GM12878 (cell line): Measurements from ENCODE around the gene CHL1. TPM values are rescaled to one million over a fixed set of nuclear protein-coding genes. Genes with fewer than 3 reads are reported as not detected.

ENCODE experiments used
- ATAC-seq: fragments of 200-7000 bp; cut with Tn5 transposase; 3 replicates; pipeline ENCODE4 v1.9.1; 2020; ENCODE audit warnings: mild to moderate bottlenecking, moderate library complexity
- BruUV-seq: library from RNA; stranded (reverse); fragments of 400-500 nt; replicated peaks from 2 replicates; lab custom pipeline; 2021; lab: Mats Ljungman, UMichigan
- CTCF ChIA-PET: fragments of 300-600 bp; sonication (Branson Sonifier 250); formaldehyde crosslinking; extraction: SDS; loops from one replicate; lab custom pipeline; 2021; ENCODE audit warnings: inconsistent platforms; lab: Yijun Ruan, JAX
- POLR2A ChIA-PET: fragments of 350-600 bp; formaldehyde crosslinking; extraction: SDS; loops from one replicate; lab custom pipeline; 2021; ENCODE audit warnings: inconsistent platforms; lab: Charles Lee
- RAD21 ChIA-PET: fragments of 300-600 bp; sonication (Branson Sonifier 250); formaldehyde crosslinking; loops from one replicate; lab custom pipeline; 2023; ENCODE audit warnings: antibody characterized with exemption; ENCODE audit not compliant: unreplicated experiment; lab: Charles Lee
- SMC1A ChIA-PET: fragments of 300-600 bp; sonication (Branson Sonifier 250); formaldehyde crosslinking; loops from one replicate; lab custom pipeline; 2023; ENCODE audit not compliant: unreplicated experiment, uncharacterized antibody; lab: Charles Lee
- DNase-seq: peaks from one replicate; pipeline ENCODE4 v3.0.0-alpha.2; 2011; ENCODE audit warnings: low read depth, low spot score
- FAIRE-seq: peaks from 3 replicates; lab custom pipeline; 2011; peaks lifted over from hg19 to GRCh38; lab: Jason Lieb, UNC
- H2AFZ ChIP-seq: 2 replicates; pipeline ENCODE4 v1.6.0; 2011; ENCODE audit warnings: low read depth, low read length, control low read depth; ENCODE audit not compliant: control insufficient read depth
- H3K27ac ChIP-seq: 2 replicates; pipeline ENCODE4 v1.5.1; 2011; ENCODE audit warnings: control low read depth; ENCODE audit not compliant: control insufficient read depth, insufficient read depth
- H3K27me3 ChIP-seq, 2 experiments: replicated peaks in 1 of 2; 2 replicates each; pipeline versions ENCODE4 v1.6.0 to v1.6.1; 2011; ENCODE audit warnings: low read length in 1 of 2; ENCODE audit not compliant: control insufficient read depth in 2 of 2, insufficient read depth in 2 of 2
- H3K36me3 ChIP-seq, 2 experiments: 2 replicates each; pipeline ENCODE4 v1.5.1; 2011; ENCODE audit warnings: low read length in 1 of 2; ENCODE audit not compliant: control insufficient read depth in 2 of 2, insufficient read depth in 2 of 2
- H3K4me1 ChIP-seq: 2 replicates; pipeline ENCODE4 v1.6.1; 2011; ENCODE audit warnings: mild to moderate bottlenecking, low read length, moderate library complexity, mixed read lengths; ENCODE audit not compliant: control insufficient read depth, insufficient read depth
- H3K4me2 ChIP-seq: 2 replicates; pipeline ENCODE4 v1.6.0; 2011; ENCODE audit warnings: control low read depth; ENCODE audit not compliant: control insufficient read depth, insufficient read depth
- H3K4me3 ChIP-seq: fragments of 200-600 bp; sonication (generic); 2 replicates; pipeline ENCODE4 v1.5.1; 2016
- H3K79me2 ChIP-seq: 2 replicates; pipeline ENCODE4 v1.6.0; 2011; ENCODE audit warnings: low read length; ENCODE audit not compliant: control insufficient read depth, insufficient read depth
- H3K9ac ChIP-seq: 2 replicates; pipeline ENCODE4 v1.8.0; 2011; ENCODE audit warnings: low read length, control low read depth, mixed read lengths; ENCODE audit not compliant: control insufficient read depth, insufficient read depth
- H3K9me3 ChIP-seq: replicated peaks from 3 replicates; pipeline ENCODE4 v1.5.1; 2011; ENCODE audit warnings: mild to moderate bottlenecking, low read length; ENCODE audit not compliant: control insufficient read depth, insufficient read depth
- H4K20me1 ChIP-seq: 2 replicates; pipeline ENCODE4 v1.6.0; 2011; ENCODE audit not compliant: control insufficient read depth, insufficient read depth
- ATF3 ChIP-seq: IDR thresholded peaks from 2 replicates; pipeline ENCODE4 v1.6.1; 2011; ENCODE audit warnings: low read depth, mild to moderate bottlenecking, low read length, moderate library complexity, borderline replicate concordance; ENCODE audit errors: extremely low read depth
- CEBPZ ChIP-seq: fragments of 150-350 bp; IDR thresholded peaks from 2 replicates; pipeline ENCODE4 v1.6.1; 2016; ENCODE audit warnings: low read depth, low read length
- CREM ChIP-seq: IDR thresholded peaks from 2 replicates; pipeline ENCODE4 v1.6.1; 2014; ENCODE audit warnings: antibody characterized with exemption, low read depth
- E2F8 ChIP-seq: fragments of 450-650 bp; IDR thresholded peaks from 2 replicates; pipeline ENCODE4 v1.6.1; 2018; ENCODE audit warnings: mild to moderate bottlenecking, low read depth, moderate library complexity; ENCODE audit not compliant: partially characterized antibody
- HCFC1 ChIP-seq: fragments of 150-350 bp; IDR thresholded peaks from 2 replicates; pipeline ENCODE4 v1.6.1; 2014; ENCODE audit warnings: low read length
- KLF5 ChIP-seq: fragments of 450-650 bp; IDR thresholded peaks from 2 replicates; pipeline ENCODE4 v1.6.1; 2014; ENCODE audit warnings: mild to moderate bottlenecking; ENCODE audit not compliant: partially characterized antibody
- MXI1 ChIP-seq: fragments of 150-350 bp; IDR thresholded peaks from 2 replicates; pipeline ENCODE4 v1.6.1; 2011; ENCODE audit warnings: low read depth, mild to moderate bottlenecking, inconsistent platforms, low read length, improper control_type of control experiment
- SUPT20H ChIP-seq: IDR thresholded peaks from 2 replicates; pipeline ENCODE4 v1.6.1; 2011; ENCODE audit warnings: low read depth, mild to moderate bottlenecking, low read length, moderate library complexity, borderline replicate concordance; ENCODE audit not compliant: control insufficient read depth
- TCF12 ChIP-seq: IDR thresholded peaks from 2 replicates; pipeline ENCODE4 v1.6.1; 2011; ENCODE audit warnings: low read depth, mild to moderate bottlenecking, low read length
- TCF3 ChIP-seq: IDR thresholded peaks from 2 replicates; pipeline ENCODE4 v1.6.1; 2012; ENCODE audit warnings: low read depth, mild to moderate bottlenecking, low read length, borderline replicate concordance; ENCODE audit not compliant: insufficient read depth
- ZZZ3 ChIP-seq: IDR thresholded peaks from 2 replicates; pipeline ENCODE4 v1.6.1; 2011; ENCODE audit warnings: low read depth; ENCODE audit not compliant: control insufficient read depth, insufficient read length
- WGBS: methylation state at CpG from one replicate; pipeline ENCODE4 v1.1.6; 2016; ENCODE audit warnings: low lambda C conversion rate; ENCODE audit not compliant: insufficient replicate concordance, insufficient coverage; ENCODE audit errors: missing lambda C conversion rate; 5-methylcytosine and 5-hydroxymethylcytosine counted together
- in situ Hi-C: fragments of 300-500 bp; cut with MboI; formaldehyde crosslinking; loops from 9 replicates; pipeline ENCODE4 v1.14.3; 2018; ENCODE audit warnings: mixed read lengths
- intact Hi-C: fragments of 100-400 bp; cut with micrococcal nuclease; formaldehyde crosslinking; loops from one replicate; pipeline ENCODE4 v1.14.2; 2022; ENCODE audit not compliant: unreplicated experiment
- polyA plus RNA-seq, 11 experiments: library from polyadenylated mRNA; depleted of rRNA in 4 of 11; unstranded in 6 of 11; stranded (reverse) in 5 of 11; fragments of >200 nt; fragmentation: Nextera tagmentation in 4 of 11; fragmentation: Illumina TruSeq in 1 of 11; extraction: Ambion mirVana in 4 of 11; extraction: Trizol in 1 of 11; gene quantifications; 1 replicate in 1 of 11; 2 replicates in 10 of 11; pipeline versions ENCODE4 v1.2.1 to v1.2.3, GENCODE V29; 2011 to 2016; ENCODE audit warnings: inconsistent platforms in 2 of 11, missing spikeins in 2 of 11, low read depth in 1 of 11
- total RNA-seq, 4 experiments: library from RNA; depleted of rRNA in 3 of 4; stranded (reverse); fragments of >200 nt in 3 of 4; fragmentation: Illumina TruSeq in 1 of 4; extraction: Trizol in 1 of 4; gene quantifications; 2 replicates each; pipeline versions ENCODE4 v1.2.1 to v1.2.3, GENCODE V29; 2013 to 2021

The CHL1 gene
- total and polyA plus RNA-seq, 10 of the 15 experiments (the other 5 are each of a cell fraction or from before 2014, with no cell fraction given), result 0.71 to 30.4 (median 1.8) TPM

GRCh38 chr3:409011-409410 is 212.4 kb downstream of the CHL1 start:
- ATAC-seq (no peak), DNase-seq (no peak), FAIRE-seq (no peak)
- Histone ChIP-seq H4K20me1 (no peaks in the 10 kb centered on the region), H3K27me3 (no peaks in the 10 kb centered on the region), H2AFZ (no peak overlapping the region), H3K27ac (no peak overlapping the region), H3K9ac (no peak overlapping the region), H3K36me3 (no peaks in the 10 kb centered on the region), H3K9me3 (no peaks in the 10 kb centered on the region), H3K4me2 (no peak overlapping the region), H3K4me3 (no peak overlapping the region), H3K4me1 (no peaks in the 10 kb centered on the region), H3K79me2 (no peaks in the 10 kb centered on the region)
- TF ChIP-seq ZZZ3, result no peak
- TF ChIP-seq CREM, result no peak
- no peak for TF ChIP-seq E2F8
- TF ChIP-seq ATF3, result no peak
- TF ChIP-seq SUPT20H, result no peak
- TF ChIP-seq MXI1, result no peak
- TF ChIP-seq CEBPZ, result no peak
- TF ChIP-seq KLF5, result no peak
- TF ChIP-seq TCF12, result no peak
- no peak for TF ChIP-seq TCF3
- no peak for TF ChIP-seq HCFC1
- ChIA-PET CTCF (no interaction called here), SMC1A (no interaction called here), POLR2A (no interaction called here), RAD21 (no interaction called here)
- BruUV-seq, result no TSS peak
- in situ Hi-C loops, result no loop called here
- 34% methylated on average over 4 of the region's 4 CpGs for WGBS
- intact Hi-C loops, result no loop called here
